ENCODE data around the gene KIR3DL2. TPM values are rescaled to one million over a fixed set of nuclear protein-coding genes. Genes with fewer than 3 reads are reported as not detected.
"Not testable (repeated sequence)": the region's sequence is repeated elsewhere in the genome, so short reads cannot be mapped to it uniquely, and the experiment has no call there.

KIR3DL2 gene
- total RNA-seq, 1 donor from 2014 or later, result not detected

- no peaks in the 10 kb centered on the region for H3K4me1 Mint-ChIP-seq
- H3K36me3 Mint-ChIP-seq, result no peaks in the 10 kb centered on the region
- H3K27ac ChIP-seq, result no peak overlapping the region
- no peaks in the 10 kb centered on the region for H3K36me3 ChIP-seq
- no peak for DNase-seq (ENCODE audit: low spot score)
- no peak overlapping the region for H3K27ac Mint-ChIP-seq
- H2AFZ ChIP-seq (replicated peaks), result no peak overlapping the region
- H3K4me1 ChIP-seq, result no peaks in the 10 kb centered on the region
- TF ChIP-seq EZH2 (IDR thresholded peaks at IDR 0.05) (no peak), CTCF (IDR thresholded peaks at IDR 0.05) (no peak), EZH2phosphoT487 (IDR thresholded peaks at IDR 0.05) (no peak)
- H3K27me3 ChIP-seq, result no peaks in the 10 kb centered on the region
- no peak overlapping the region for H3K4me2 ChIP-seq
- no peaks in the 10 kb centered on the region for H3F3A ChIP-seq (ENCODE audit: low read depth)
- peaks cover 11% of the 10 kb centered on the region for H3K27me3 Mint-ChIP-seq (ENCODE audit: insufficient read depth, low read depth)
- H3K9ac ChIP-seq, result no peak overlapping the region
- peaks cover 6% of the 10 kb centered on the region for H3K9me3 Mint-ChIP-seq
- no peaks in the 10 kb centered on the region for H3K9me3 ChIP-seq (ENCODE audit: low read depth)
- no peaks in the 10 kb centered on the region for H3K79me2 ChIP-seq (ENCODE audit: low read depth)
- no peak overlapping the region for H3K4me3 ChIP-seq
- no peak overlapping the region for H3K4me3 Mint-ChIP-seq
- H4K20me1 ChIP-seq (ENCODE audit: low read depth), result no peaks in the 10 kb centered on the region
Observed at GRCh38 chr19:54903303-54903702, 53.1 kb downstream of the KIR3DL2 start.

GRCh38 chr19:54904261-54904660 is 54.0 kb downstream of the KIR3DL2 start:
- not testable (repeated sequence) for H3K27me3 ChIP-seq; H3K27me3 Mint-ChIP-seq (ENCODE audit: insufficient read depth, low read depth); H3K36me3 ChIP-seq; H3K4me2 ChIP-seq; H3K4me3 ChIP-seq; H3K36me3 Mint-ChIP-seq; H3K27ac Mint-ChIP-seq; H3K9me3 Mint-ChIP-seq; H3K27ac ChIP-seq; H3K79me2 ChIP-seq (ENCODE audit: low read depth); H4K20me1 ChIP-seq (ENCODE audit: low read depth); H3K9ac ChIP-seq; H3K4me1 ChIP-seq; H2AFZ ChIP-seq (replicated peaks); H3F3A ChIP-seq (ENCODE audit: low read depth); H3K4me1 Mint-ChIP-seq; H3K9me3 ChIP-seq (ENCODE audit: low read depth); DNase-seq (ENCODE audit: low spot score); H3K4me3 Mint-ChIP-seq

GRCh38 chr19:54905421-54905802 is 55.2 kb downstream of the KIR3DL2 start:
- Mint-ChIP-seq H3K27ac (no peak overlapping the region), H3K4me3 (no peak overlapping the region), H3K4me1 (no peaks in the 10 kb centered on the region), H3K27me3 (ENCODE audit: insufficient read depth, low read depth) (no peaks in the 10 kb centered on the region), H3K36me3 (no peaks in the 10 kb centered on the region), H3K9me3 (peaks cover 7% of the 10 kb centered on the region)
- Histone ChIP-seq H2AFZ (replicated peaks) (no peak overlapping the region), H3K36me3 (no peaks in the 10 kb centered on the region), H4K20me1 (ENCODE audit: low read depth) (no peaks in the 10 kb centered on the region), H3K27ac (no peak overlapping the region), H3K4me1 (no peaks in the 10 kb centered on the region), H3K27me3 (no peaks in the 10 kb centered on the region), H3K9ac (no peak overlapping the region), H3K4me2 (no peak overlapping the region), H3K79me2 (ENCODE audit: low read depth) (no peaks in the 10 kb centered on the region), H3K4me3 (no peak overlapping the region), H3K9me3 (ENCODE audit: low read depth) (no peaks in the 10 kb centered on the region), H3F3A (ENCODE audit: low read depth) (no peaks in the 10 kb centered on the region)
- TF ChIP-seq EZH2 (IDR thresholded peaks at IDR 0.05) (no peak), CTCF (IDR thresholded peaks at IDR 0.05) (no peak), EZH2phosphoT487 (IDR thresholded peaks at IDR 0.05) (no peak)
- DNase-seq (ENCODE audit: low spot score), result no peak

- Histone ChIP-seq H3K27ac (no peak within 1 kb of the TSS), H3K9ac (no peak within 1 kb of the TSS), H2AFZ (replicated peaks) (peak within 1 kb of the TSS; percentile 36), H3K79me2 (ENCODE audit: low read depth) (no peaks in the 10 kb centered on the region), H3F3A (ENCODE audit: low read depth) (no peaks in the 10 kb centered on the region), H4K20me1 (ENCODE audit: low read depth) (no peaks in the 10 kb centered on the region), H3K9me3 (ENCODE audit: low read depth) (no peaks in the 10 kb centered on the region), H3K4me3 (no peak within 1 kb of the TSS), H3K4me2 (no peak within 1 kb of the TSS), H3K4me1 (no peaks in the 10 kb centered on the region), H3K27me3 (no peaks in the 10 kb centered on the region), H3K36me3 (no peaks in the 10 kb centered on the region)
- Mint-ChIP-seq H3K9me3 (peaks cover 10% of the 10 kb centered on the region), H3K4me1 (no peaks in the 10 kb centered on the region), H3K27ac (no peak within 1 kb of the TSS), H3K4me3 (no peak within 1 kb of the TSS), H3K36me3 (no peaks in the 10 kb centered on the region), H3K27me3 (ENCODE audit: insufficient read depth, low read depth) (no peaks in the 10 kb centered on the region)
- TF ChIP-seq CTCF (IDR thresholded peaks at IDR 0.05) (no peak), EZH2phosphoT487 (IDR thresholded peaks at IDR 0.05) (no peak), EZH2 (IDR thresholded peaks at IDR 0.05) (no peak)
- DNase-seq (ENCODE audit: low spot score), result no peak
Observed at GRCh38 chr19:54905803-54906511, 55.7 kb downstream of the KIR3DL2 start, which contains the start of gene NCR1. Gene NCR1 (plus strand): TSS chr19:54906148. CDS start chr19:54906188, 40 bp downstream.

All from neural progenitor cell (in vitro differentiated cells).